Cerebellar cortex (tissue), 1 donor: ENCODE results near the gene PITPNC1.
"Not testable (repeated sequence)": the region's sequence is repeated elsewhere in the genome, so short reads cannot be mapped to it uniquely, and the experiment has no call there.

Experiments
- DNase-seq: peaks from one replicate; pipeline ENCODE4 v3.0.0-alpha.2; 2015; ENCODE audit warnings: low spot score

The PITPNC1 gene

DNA sequence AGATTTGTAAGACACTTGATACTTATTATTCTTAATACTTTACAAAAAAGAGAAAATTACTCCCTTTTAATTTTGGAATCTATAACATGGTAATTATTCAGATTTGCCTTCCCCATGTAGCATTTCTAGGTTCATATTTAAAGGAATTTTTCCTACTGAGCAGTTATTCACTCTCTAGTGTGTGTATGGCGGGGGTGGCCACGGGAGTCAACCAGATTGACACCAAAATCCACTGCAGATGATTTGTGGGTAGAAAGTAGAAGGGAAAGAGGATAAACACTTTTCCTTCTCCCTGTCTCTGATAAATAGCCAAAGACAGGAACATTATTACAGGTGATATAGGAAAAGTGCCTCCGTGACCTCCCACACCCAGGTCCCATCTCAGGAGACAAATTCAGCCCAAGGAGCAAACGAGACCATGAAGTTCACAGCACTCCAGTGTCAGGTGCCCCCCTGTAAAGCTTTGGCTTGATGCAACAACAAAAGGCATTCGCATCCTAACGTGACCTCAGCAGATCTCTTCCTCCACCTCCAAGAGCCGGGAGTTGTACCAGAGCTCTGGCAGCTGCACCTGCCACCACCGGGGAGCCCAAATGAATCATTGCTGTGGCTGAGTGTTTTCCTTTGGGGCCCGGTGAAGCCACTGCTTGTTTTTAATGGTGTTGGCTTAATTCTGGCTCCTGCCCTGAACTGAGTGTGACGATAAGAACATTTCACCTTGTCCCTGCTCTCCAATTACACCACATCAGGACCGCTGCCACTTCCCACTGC, 248.0 kb downstream of the PITPNC1 start:
- DNase-seq: no peak

DNA sequence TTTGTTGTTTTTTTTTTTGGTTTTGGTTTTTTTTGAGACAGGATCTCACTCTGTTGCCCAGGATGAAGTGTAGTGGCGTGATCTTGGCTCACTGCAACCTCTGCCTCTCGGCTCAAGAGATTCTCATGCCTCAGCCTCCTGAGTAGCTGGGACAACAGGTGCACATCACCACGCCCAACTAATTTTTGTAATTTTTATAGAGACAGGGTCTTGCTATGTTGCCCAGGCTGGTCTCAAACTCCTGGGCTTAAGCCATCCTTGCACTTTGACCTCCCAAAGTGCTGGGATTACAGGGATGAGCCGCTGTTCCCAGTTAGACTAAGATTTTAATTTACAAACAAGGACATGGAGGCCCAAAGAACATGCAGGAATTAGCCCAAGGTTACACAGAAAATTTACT, 248.9 kb downstream of the PITPNC1 start:
- no peak for DNase-seq

DNA sequence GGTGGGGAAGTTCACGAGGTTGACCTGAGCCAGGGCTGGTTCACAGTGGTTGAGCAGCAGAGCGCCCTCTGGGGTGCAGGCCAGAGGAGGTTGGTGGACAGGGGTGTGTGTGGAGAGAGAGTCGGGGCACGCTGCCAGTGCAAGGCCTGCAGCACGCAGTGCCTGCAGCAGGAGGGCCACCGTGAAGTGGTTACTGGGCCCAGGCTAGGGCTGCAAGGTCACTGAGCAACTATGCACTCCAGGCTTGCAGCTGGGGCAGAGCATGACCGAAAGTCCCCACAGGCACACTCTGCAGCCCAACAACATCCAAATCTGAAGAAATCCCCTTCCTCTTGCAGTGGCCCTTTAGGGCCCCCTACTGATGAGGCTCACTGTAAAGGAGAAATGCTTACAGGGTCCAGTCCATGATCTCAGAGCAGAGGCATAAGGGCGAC, 251.5 kb downstream of the PITPNC1 start:
- no peak for DNase-seq

DNA sequence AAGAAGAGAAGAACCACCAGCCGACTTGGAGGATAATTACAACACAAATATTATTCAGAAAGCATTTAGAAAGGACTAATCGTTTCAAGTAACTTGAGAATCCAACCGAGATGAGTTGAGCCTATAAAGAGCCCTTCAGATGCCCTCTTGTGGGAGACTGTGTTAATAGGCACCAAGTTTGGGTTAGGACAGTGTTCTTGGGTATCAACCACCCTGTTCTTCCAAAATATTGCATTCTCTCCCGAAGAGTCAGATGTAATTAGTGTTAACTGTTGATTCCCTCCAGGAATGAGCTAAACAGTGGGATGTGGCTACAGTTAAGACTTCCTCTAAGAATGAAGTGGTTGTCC, 252.9 kb downstream of the PITPNC1 start:
- peak; percentile 60 for DNase-seq

DNA sequence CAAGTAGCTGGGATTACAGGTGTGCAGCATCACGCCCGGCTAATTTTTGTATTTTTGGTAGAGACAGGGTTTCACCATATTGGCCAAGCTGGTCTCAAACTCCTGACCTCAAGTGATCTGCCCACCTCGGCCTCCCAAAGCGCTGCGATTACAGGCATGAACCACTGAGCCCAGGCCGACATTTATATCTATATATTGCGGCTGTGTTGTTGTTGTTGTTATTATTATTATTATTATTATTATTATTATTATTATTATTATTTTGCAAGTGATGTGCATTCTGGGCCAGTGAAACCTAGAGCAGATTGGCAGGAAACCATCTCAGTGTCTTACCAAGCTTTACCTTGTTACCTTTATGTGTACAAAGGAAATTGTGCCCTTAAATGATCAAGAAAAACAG, 253.8 kb downstream of the PITPNC1 start:
- DNase-seq: not testable (repeated sequence)

DNA sequence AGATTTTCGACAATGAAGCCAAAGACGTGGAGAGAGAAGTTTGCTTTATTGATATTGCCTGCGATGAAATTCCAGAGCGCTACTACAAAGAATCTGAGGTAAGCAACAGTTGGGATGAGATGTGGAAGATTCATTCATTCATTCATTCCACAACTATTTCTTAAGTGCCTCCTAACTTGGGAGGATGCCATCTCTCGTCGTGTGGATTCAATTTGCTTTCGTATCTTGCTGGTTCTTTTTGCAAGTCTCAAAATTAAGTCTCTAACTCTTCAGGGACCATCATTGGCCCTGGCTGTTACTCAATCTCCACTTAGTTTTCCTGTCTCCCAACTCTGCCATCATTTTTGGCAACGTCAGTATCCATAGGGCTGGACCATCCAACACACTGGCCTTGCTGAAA, 255.1 kb downstream of the PITPNC1 start:
- DNase-seq: no peak

DNA sequence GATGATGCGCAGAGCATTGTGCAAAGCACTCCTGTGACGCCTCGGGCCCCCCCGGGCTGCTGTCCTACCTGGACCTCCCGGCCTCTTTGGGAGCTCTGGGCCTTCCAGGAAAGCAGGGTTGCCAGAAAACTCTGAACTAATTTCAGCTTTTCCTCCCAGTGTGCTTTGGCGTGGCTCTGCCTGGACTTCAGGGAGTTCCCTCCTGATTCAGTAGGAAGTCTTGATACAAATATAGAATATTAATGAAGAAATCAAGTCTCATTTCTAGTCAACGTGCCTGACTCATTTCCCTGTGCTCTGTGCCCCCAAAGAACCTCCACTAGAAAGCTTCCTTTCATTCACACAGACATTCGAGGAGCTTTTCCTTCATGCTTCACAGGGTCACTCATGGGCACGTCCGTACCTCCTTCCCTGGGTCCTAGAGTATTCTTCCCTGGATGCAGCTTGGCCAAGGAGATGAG, 256.7 kb downstream of the PITPNC1 start:
- DNase-seq: no peak

DNA sequence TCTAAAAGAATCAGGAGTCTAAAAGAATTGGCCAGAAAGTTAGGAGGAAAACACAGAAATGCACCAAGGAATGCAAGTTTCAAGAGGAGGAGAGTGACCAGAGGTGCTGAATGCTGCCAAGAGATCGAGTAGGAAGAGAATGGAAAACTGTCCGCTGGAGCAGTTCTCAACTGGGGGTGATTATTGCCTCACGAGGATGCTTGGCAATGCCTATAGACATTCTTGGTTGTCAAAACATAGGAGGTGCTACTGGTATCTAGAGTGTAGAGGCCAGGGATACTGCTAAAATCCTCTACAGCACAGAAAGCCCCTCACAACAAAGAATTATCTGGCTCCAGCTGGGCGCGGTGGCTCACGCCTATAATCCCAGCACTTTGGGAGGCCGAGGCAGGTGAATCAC, 258.6 kb downstream of the PITPNC1 start:
- DNase-seq: no peak

DNA sequence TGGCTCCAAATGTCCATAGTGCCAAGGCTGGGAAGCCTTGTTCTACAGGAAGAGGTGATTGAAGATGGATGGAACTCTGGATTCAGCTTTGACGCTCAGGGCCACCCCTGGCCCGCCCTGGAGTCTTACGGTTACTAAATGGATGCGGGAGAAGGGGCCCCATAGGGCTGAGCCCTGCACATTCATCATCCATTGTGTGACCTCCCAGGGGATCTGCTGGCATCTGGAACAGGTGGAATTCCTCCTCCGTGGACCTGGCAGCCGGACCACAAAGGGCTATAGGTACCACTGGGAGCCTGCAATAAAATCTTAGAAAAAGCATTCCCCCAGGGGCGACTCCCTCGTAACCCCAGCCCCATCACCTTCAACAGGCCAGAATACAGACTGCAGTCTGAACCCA, 259.2 kb downstream of the PITPNC1 start:
- no peak for DNase-seq

DNA sequence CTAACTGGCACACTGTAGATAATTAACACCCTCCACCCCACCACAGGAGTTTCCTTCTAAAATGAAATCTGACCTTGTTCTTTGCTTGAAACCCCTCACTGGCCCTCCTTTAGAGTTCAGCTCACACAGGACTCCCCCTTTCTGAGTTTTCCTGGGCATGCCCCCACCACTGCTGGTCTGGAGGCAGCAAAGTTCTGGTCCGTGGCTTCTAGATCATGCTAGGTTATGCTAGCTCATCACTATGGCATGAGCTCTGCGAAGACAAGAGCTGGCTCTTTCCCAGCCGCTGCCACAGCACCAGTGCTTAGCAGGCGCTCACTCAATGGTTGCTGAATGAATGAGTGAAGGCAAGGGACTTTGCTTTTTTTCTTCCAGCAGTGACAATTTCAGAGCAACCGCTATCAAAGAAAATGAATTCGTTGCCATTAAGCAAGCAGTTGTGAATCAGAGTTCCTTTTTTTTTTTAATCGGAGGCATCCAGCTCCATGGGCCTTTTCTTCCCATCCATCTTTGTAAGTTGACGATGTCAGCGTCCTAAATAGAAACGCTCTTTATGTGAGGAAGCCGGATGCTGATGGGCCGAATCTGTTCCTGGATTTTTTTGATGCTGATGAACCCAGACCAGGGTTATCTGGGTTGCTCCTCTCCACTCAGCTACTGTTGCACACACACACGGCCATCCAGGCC, 259.9 kb downstream of the PITPNC1 start:
- DNase-seq: no peak

DNA sequence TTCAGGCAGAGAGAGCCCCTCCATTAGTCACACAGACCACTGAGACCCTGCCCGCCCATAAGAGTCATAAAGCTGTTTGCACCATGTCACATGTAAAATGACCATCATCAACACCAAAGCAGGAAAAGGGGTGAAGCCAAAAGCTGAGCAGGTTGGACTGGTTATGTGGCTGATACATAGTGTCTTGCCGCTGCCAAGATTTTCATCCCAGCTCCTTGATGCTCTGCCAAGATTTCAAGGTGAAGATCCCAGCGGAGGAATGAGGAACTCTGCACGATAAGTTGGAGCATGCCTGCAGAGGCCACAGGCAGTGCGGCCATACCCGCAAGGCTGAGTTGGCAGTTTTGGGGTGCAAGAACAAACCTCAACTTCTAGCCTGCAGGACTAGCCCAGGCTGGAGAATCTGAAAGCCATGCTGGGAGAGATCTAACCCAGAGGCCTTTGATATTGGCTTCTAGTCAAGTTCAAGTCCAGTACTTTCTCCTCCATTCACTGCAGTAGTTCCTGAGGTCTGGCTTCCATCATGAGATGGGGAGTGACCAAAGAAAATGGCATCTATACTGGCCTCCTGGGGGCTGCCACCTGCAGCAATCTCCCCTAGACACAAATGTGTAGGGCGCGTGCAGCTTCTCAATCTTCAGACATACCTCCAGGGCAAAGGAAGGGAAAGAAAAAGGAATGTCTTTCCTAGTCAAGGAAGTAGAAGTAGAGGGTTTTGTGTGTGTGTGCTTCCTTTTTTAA, 261.0 kb downstream of the PITPNC1 start:
- peak; percentile 31 for DNase-seq

DNA sequence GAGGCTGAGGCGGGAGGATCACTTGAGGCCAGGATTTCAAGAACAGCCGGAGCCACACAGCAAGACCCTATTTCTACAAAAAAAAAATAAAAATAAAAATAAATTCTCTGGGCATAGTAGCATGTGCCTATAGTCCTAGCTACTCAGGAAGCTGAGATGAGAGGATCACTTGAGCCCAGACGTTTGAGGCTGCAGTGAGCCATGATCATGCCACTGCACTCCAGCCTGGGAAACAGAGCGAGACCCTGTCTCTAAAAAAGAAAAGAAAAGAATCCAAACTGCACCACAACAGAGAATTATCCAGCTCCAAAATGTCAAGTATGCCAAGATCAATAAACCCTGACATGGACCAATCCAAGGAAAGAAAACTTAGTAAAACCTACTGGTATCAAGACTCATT, 261.8 kb downstream of the PITPNC1 start:
- DNase-seq: no peak

DNA sequence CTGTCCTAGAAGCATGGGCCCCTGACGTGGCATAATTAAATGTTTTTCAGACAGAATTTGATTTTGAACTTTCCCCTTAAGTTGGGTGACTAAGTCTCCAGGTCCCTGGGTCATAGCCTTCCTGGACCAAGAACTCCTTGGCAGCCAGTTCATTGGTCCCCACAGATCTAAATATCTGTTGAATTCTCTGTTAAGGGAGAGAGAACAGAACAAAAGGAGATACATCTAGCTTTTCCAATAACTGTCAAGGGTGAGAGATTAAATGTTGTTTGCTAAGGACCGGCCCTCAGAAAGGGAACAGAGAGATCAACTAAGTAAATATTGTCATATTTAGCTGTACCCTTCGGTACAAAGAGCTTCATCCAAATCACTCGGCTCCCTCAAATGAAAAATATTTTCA, 262.5 kb downstream of the PITPNC1 start:
- DNase-seq: no peak

DNA sequence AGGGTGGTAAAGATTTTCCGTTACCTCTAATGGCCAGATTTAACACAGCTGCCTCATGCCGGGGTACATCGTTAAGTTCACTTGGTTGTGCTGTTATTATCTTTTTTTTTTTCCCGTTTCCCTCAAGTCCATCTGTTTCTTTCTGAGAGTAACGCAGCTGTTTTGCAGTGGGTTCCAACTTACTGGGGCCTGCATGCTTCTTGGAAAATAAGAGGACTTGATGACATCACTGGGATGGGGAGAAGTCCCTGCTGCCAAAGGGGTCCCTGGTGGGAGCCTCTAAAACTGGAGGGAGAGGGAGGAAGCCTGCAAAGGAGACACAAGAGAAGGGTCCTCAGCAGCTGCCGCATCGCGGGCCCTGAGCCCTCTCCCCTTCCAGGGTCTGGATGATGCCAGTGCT, 262.9 kb downstream of the PITPNC1 start:
- DNase-seq: no peak

DNA sequence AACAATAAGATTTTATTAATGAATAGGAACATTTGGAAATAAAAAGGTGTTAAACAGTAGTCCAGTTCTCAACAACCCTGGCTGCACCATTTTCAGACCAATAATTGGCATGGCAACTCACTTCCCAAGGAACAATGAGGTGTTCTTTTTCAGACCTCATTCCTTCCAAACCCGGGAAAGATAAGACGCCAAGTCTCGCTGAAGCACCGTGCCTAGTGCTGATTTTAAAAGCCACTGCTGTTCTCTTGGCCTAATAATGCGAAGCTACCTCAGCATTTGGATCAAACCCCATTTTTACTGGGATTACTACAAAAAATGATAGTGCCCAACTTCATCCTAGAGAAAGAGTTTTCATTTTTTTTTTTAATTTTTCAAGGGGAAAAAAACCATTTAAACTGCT, 265.4 kb downstream of the PITPNC1 start:
- DNase-seq: peak; percentile 57

DNA sequence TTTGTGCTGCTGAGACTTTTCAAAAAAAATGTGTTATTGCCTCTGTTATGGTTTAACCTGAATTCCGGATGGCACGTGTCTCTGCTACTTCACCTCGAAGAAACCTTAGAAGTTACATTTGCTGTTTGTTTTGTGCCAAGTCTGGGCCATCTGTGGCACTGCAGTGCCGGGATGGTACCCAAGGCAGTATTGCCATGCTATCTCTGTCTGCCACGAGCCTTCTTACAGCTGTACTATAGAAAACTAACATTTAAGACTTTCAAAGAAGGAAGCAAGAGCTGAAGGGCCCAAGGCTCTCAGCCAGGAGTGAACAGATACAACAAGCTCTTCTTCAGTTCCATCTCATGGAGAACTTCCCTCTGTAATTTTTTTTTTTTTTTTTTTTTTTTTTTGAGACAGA, 267.0 kb downstream of the PITPNC1 start:
- peak; percentile 28 for DNase-seq

DNA sequence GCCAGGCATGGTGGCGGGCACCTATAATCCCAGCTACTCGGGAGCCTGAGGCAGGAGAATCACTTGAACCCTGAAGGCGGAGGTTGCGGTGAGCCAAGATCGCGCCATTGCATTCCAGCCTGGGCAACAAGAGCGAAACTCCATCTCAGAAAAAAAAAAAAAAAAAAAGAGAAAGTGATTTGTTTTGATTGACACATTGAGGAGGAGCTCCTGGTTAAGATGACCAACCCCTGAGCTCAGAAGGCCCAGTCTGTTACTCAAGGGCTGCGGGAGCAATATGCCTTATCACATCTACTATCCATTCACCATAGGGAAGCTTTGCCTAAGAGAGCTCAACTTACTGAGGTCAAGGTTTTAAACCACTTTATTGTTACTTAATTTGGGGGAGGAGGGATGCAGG, 268.1 kb downstream of the PITPNC1 start:
- not testable (repeated sequence) for DNase-seq

DNA sequence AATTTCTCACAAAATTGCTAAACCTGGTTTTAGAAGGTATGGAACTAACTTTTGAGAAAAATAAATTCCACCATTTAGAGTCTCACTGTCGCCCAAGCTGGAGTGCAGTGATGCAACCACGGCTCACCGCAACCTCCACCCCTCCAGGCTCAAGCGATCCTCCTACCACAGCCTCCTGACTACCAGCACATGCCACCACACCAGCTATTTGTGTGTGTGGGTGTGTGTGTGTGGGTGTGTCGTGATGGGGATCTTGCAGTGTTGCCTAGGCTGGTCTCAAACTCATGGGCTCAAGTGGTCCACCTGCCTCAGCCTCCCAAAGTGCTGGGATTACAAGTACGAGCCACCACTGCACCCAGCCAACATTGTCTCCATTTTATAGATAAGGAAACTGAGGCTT, 269.4 kb downstream of the PITPNC1 start:
- DNase-seq: no peak

DNA sequence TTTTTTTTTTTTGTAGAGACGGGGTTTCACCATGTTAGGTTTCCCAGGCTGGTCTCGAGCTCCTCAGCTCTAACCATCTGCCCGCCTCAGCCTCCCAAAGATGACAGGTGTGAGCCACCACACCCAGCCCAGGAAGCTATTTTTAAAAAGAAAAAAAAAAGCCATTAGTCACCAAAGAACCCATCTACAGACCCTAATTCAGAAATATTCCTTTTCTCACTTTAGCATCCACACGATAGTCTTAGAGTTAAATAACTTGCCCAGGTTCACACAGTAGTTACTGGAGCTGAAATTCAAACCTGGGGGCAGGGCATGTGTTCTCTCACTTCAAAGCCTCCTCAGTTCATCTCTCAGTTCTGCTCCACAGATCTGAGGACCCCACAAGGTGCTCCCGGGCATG, 270.4 kb downstream of the PITPNC1 start:
- DNase-seq: no peak

DNA sequence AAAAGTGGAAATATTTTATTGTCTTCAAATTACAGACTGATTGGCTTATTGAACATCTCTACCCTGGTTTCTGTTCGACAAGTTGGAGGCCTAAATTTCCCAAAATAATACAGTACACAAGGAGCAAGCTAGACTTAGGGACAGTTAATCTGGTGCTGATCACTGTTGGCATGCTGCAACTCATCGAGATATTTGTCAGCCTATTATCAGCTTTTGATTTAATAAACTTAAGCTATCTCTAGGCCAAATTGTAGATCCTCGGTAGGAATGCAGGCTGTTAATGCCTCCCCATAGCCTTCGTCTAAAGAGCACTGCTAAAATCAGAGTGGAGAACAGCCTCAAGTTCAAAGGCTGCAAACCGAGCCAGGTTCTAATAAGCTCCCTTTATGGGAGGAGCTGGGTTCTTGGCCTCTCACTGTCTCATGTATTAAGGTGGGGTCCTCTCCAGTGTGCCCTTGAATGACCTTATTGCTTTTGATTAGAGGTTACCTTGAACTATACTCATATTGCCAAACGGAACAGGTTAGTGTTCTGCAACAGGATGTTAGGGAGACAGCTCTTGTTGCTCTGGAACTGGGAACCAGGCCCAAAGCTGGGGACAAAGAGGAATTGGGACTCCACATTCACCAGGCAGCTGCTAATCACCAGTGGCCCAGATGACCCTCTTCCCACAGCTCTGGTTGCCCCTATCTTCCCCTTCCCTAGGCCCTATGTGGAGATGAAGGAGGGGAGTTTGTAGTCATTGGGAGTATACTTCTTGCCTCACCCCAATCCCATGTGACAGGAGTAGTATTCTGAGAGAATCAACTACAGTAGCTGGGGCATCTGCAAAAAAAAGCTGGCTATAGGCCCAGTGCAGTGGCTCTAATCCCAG, 271.2 kb downstream of the PITPNC1 start:
- no peak for DNase-seq

DNA sequence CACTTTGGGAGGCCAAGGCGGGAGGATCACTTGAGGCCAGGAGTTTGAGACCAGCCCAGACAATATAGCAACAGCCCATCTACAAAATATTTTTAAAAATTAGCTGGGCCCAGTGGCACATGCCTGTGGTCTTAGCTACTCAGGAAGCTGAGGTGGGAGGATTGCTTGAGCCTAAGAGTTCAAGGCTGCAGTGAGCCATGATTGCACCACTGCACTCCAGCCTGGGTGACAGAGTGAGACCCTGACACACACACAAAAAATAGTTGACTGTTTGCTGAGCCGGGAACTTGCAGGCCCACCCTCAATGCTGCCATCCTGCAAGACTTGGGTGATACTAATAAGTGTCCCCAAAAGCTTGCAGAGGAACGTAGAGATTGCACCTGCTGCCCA, 271.8 kb downstream of the PITPNC1 start:
- DNase-seq: not testable (repeated sequence)

DNA sequence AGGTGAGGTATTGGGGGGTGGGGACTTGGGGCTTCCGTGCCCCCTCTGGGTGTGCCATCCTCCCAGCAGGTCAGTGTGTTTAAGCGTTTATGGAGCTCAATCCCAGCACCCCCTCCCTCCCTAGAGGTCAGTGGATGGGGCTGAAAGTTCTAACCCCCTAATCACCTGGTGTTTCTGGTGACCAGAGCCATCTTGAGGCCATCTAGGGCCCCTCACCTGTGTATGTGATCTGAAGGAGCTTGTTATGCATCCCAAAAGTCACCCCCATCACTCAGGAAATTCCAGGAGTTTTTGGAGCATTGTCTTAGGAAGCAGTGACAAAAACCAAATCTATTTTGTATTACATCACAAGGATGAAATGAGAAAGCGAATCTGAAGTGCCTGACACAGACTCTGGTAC, 272.8 kb downstream of the PITPNC1 start:
- no peak for DNase-seq
